ENCODE measurements around the gene DNAH2.

DNAH2 gene

GRCh38 chr17:7727886-7728285 is 10.3 kb downstream of the DNAH2 start:
- no peak for DNase-seq

- no peak for DNase-seq
Measured at GRCh38 chr17:7729816-7730215, 12.3 kb downstream of the DNAH2 start.

GRCh38 chr17:7732981-7733539 is 15.5 kb downstream of the DNAH2 start:
- DNase-seq: no peak

- no peak for DNase-seq
Measured at GRCh38 chr17:7737601-7738000, 20.1 kb downstream of the DNAH2 start.

- DNase-seq: no peak
Measured at GRCh38 chr17:7739746-7740145, 22.2 kb downstream of the DNAH2 start.

GRCh38 chr17:7740481-7741001 is 23.0 kb downstream of the DNAH2 start:
- no peak for DNase-seq

GRCh38 chr17:7742729-7743128 is 25.2 kb downstream of the DNAH2 start:
- DNase-seq: no peak

GRCh38 chr17:7744416-7744815 is 26.9 kb downstream of the DNAH2 start:
- no peak for DNase-seq

GRCh38 chr17:7745748-7746470 is 28.4 kb downstream of the DNAH2 start:
- no peak for DNase-seq

GRCh38 chr17:7747635-7748071 is 30.1 kb downstream of the DNAH2 start:
- no peak for DNase-seq

- no peak for DNase-seq
Measured at GRCh38 chr17:7748076-7748775, 30.7 kb downstream of the DNAH2 start.

- DNase-seq: no peak
Measured at GRCh38 chr17:7750321-7750821, 32.8 kb downstream of the DNAH2 start.

GRCh38 chr17:7754656-7755055 is 37.1 kb downstream of the DNAH2 start:
- no peak for DNase-seq

GRCh38 chr17:7755095-7755890 is 37.7 kb downstream of the DNAH2 start:
- DNase-seq: no peak

GRCh38 chr17:7756968-7757367 is 39.4 kb downstream of the DNAH2 start:
- DNase-seq: no peak

GRCh38 chr17:7763919-7764318 is 46.4 kb downstream of the DNAH2 start:
- no peak for DNase-seq

GRCh38 chr17:7767004-7767403 is 49.5 kb downstream of the DNAH2 start:
- DNase-seq: no peak

- DNase-seq: no peak
Measured at GRCh38 chr17:7767405-7768021, 50.0 kb downstream of the DNAH2 start.

- DNase-seq: no peak
Measured at GRCh38 chr17:7769854-7770253, 52.3 kb downstream of the DNAH2 start.

GRCh38 chr17:7774055-7774521 is 56.5 kb downstream of the DNAH2 start:
- DNase-seq: no peak

GRCh38 chr17:7775051-7775450 is 57.5 kb downstream of the DNAH2 start:
- DNase-seq: no peak

GRCh38 chr17:7777017-7777416 is 59.5 kb downstream of the DNAH2 start:
- DNase-seq: no peak
